ENCODE results near the gene MPP1.

- TF ChIP-seq CTCF (IDR thresholded peaks at IDR 0.05) (no peak), POLR2A (IDR thresholded peaks at IDR 0.05) (no peak)
These were observed 14.6 kb upstream of the MPP1 start for GRCh38 chrX:154819771-154820341.

All from gastroesophageal sphincter (tissue), 3 donors.